AG08395 (cell line): Measurements from ENCODE around the gene CITED2.
"Not testable (repeated sequence)": the region's sequence is repeated elsewhere in the genome, so short reads cannot be mapped to it uniquely, and the experiment has no call there.

Source experiments
- DNase-seq: peaks from one replicate; pipeline ENCODE4 v3.0.0; 2012; ENCODE audit warnings: mixed read lengths, low spot score

CITED2 gene

GRCh38 chr6:139364302-139364981 is 10.0 kb downstream of the CITED2 start:
- DNase-seq: peak; percentile 56

DNA sequence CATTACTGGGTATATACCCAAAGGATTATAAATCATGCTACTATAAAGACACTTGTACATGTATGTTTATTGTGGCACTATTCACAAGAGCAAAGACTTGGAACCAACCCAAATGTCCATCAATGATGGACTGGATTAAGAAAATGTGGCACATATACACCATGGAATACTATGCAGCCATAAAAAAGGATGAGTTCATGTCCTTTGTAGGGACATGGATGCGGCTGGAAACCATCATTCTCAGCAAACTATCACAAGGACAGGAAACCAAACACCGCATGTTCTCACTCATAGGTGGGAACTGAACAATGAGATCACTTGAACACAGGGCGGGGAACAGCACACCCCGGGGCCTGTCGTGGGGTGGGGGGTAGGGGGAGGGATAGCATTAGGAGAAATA is 10.7 kb downstream of the CITED2 start:
- DNase-seq: not testable (repeated sequence)

- not testable (repeated sequence) for DNase-seq
Observed at GRCh38 chr6:139363123-139363522, 11.3 kb downstream of the CITED2 start.

GRCh38 chr6:139361211-139361610 is 13.2 kb downstream of the CITED2 start:
- no peak for DNase-seq

DNA sequence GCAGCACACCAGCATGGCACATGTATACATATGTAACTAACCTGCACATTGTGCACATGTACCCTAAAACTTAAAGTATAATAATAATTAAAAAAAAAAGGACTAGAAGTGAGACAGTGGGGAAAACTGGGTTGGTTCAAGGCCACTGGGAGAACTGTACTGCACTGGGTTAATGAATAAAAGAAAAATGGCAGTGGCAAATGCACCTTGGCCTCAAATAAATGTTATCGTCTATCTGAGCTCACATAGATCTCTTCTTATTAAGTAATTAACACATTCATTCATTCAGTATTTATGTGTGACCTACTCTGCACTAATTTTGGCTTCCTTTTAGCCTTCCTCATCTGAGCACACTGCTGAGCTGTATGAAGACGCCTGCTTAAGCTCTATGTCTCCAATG is 17.5 kb downstream of the CITED2 start:
- DNase-seq: no peak

DNA sequence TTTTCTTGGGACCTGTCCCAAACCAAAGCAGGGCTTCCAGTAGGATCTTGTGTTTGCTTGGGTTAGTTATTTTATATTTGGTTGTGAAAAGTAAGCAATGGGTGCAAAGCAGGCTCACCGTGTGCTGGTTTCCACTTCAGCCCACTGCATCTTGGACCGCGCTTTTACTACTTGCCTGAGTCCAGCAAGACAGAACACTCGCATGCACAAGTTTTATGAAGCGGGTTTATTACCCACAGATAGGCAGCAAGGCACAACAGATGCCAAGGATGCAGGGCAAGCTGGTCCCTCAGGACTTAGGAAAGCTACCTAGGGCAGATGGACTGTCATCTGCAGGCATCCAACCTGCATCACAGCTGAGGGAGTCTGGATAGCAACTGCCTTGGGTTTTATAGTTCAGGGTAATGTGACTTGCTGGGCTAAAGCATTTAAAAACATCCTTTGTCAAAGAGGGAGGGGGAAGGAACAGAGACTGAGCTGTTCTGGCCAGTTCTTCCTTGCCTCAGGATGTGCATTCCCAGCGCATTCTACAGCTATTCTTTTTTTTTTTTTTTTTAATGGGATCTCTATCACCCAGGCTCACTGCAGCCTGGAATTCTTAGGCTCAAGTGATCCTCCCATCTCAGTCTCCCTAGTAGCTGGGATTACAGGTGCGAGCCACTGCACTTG is 18.5 kb downstream of the CITED2 start:
- DNase-seq: no peak

DNA sequence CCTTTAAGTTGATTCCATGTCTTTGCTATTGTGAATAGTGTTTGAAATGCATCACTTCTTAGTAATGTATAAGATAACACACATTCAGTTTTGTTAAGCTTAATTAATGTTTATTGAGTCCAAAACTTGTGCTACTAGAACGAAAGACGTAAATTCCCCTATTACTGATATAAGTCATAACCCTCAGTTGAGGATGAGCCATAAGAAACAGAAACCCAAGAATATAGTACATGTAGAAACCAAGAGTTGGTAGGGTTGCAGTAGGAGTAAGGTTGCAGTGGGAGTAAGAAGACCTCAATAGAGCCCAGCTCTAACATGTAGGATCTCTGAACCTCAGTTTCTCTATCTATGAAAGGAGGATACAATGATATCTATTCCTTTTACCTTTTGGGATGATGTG is 19.3 kb downstream of the CITED2 start:
- no peak for DNase-seq

DNA sequence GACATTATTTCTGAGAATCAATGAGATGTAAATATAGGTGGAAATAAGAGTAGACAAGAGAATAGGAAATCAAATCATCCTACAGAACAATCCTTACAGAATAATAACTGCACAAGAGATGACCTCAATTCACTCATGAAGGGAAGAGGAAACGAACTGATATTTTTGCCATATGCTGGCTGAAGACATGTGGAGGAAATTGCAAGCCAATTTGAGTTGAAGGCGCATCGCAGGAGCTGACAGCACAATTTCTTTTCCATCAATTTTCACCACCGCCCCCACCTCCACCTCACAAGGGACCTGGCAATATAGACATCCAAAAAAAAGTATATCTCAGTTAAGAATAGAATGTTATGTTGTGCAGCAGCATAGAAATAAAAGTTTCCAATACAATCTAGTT is 20.3 kb downstream of the CITED2 start:
- no peak for DNase-seq

- DNase-seq: peak; percentile 6
Observed at GRCh38 chr6:139349464-139350020, 24.9 kb downstream of the CITED2 start.

DNA sequence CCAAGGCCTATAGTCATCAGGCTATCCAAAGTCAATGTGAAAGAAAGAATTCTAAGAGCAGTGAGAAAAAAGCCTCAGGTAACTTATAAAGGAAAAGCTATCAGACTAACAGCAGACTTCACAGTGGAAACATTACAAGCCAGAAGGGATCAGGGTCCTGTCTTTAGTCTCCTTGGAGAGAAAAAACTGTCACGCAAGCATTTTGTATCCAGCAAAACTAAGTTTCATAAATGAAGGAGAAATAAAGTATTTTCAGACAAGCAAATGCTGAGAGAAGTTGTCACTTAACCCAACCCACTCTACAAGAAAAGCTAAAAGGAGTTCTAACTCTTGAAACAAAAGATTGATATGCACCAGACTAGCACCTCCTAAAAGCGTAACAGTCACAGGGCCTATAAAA is 28.1 kb downstream of the CITED2 start:
- DNase-seq: no peak

DNA sequence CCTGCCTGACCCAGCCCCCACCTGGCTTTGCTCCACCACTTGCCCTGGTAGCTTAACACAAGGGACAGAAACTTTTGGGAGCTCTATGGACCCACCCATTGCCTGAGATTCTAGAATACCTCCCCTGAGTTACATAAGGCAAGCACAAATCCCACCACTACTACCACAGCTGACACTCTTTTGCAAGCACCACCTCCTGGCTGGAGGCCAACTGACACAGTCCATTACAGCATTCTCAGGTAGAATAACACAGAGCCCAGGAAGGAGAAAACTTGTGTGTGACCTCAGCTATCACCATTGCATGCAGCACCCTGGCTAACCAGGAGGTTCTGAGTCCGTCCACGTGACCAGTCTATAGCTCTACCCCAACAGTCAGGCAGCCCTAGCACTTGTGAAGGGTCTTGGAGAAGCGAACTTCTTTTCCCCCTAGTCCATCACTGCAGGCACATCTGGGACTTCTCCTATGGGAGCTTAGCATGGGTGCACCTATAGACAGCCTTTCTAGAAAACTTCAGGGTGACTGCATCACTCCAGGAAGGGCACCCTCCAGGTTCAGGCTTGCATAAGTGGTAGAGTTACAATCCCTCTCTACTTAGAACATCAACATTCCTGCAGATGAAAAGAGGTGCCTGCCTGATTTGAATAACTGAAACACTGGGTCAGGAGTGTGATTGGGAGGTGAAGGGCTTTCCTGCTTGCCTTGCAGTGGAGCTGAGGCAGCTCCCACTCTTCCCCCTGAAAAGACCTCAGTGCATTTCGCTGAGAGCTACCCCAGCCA is 30.1 kb downstream of the CITED2 start:
- no peak for DNase-seq

DNA sequence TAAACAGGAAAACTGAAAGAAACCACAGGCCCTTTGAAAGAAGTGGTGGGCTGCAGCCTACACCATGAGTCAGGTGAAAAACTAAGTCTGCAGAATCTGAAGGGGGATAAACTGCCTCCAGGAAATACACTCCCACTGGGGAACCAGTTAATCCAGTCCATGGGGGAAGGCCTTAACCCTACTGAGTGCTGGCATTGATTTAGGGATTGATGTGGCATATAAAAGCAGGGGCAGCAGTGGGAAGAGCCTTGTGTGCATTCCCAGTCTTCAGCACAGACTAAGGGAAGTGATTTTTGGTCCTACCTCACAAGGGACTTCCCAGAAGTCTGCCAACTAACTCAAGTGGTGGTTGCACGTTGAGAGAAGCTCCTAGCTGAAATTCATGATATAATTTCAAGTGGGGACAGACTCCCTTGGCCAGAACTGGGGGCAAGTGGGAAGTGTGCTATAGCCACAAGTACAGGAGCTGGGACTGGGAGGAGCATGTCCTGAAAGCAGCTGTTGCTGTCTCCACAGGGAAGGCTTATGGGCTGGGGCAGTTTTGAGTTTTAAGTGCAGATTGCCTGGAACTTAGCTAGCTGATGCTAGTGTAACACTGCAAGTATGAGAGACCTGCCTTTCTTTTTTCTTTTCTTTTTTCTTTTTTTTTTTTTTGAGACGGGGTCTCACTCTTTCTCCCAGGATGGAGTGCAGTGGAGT is 31.2 kb downstream of the CITED2 start:
- no peak for DNase-seq

DNA sequence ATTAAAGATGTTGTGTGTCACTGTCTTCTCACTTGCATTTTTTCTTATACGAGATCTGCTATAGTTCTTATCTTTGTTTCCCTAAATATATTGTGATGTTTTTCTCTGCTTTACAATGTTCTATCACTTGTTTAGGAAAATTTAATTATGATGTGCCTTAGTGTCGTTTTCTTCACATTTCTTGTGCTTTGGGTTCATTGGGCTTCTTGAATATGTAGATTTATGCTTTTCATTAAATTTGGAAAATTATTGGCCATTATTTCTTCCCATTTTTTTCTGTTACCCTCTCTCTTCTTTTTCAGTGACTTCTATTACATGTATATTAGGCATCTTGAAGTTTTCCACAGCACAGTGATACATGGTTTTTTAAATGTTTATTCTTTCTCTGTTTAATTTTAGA is 33.4 kb downstream of the CITED2 start:
- DNase-seq: no peak

GRCh38 chr6:139338795-139339194 is 35.7 kb downstream of the CITED2 start:
- peak; percentile 30 for DNase-seq

DNA sequence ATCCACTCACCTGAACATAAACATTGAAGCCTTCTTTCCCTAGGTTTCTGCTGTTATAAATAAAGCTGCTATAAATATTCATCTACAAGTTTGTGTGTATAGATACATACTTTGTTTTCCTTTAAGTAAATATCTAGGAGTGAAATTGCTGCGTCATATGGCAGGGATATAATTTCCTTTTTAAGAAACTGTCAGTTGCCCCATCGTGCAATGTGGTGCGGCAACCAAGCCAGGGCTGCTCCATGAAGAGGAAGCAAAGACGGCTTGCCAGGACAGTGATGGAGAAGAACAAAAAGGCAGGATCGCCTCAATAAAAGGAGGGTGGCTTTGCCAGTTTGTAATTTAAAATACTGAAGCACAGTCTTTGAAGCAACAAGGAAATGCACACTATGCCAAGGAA is 36.6 kb downstream of the CITED2 start:
- DNase-seq: no peak

DNA sequence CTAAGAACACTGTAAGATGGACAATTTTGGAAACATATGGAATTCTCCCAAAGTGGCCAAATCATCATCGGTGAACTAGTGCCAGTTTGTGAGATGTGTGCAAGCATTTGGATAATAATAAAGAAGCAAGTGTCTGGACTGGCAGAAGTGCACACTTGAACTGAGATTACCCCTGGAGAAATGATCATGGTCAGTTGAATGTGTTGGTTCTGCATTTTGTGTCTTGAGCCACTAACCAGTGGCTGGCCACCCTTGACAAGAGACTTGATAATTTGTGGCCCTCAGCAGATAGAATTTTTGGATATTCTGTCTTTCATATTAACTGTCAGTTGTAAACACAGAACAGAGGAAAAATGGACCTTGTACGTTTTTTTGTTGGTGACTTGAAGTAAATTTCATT is 37.4 kb downstream of the CITED2 start:
- DNase-seq: no peak

DNA sequence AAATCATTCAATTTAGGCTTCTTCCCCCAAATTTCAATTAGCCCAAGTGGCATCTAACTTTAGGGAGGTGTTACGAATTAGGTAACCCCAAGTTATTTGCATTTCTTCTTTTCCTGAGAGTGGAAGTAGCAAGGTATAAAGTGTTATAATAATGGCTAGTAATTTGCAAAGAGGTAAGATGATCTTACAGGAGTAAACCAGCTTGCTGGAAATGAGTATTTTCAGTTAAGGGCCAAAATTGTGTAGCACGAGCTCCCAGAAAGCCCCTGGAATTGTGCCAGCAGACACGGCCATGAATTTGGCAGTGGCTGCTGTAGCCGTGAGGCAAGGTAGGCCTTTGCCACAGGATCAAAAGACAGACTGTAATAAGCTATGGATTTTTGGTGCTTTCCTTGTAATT is 38.0 kb downstream of the CITED2 start:
- no peak for DNase-seq

DNA sequence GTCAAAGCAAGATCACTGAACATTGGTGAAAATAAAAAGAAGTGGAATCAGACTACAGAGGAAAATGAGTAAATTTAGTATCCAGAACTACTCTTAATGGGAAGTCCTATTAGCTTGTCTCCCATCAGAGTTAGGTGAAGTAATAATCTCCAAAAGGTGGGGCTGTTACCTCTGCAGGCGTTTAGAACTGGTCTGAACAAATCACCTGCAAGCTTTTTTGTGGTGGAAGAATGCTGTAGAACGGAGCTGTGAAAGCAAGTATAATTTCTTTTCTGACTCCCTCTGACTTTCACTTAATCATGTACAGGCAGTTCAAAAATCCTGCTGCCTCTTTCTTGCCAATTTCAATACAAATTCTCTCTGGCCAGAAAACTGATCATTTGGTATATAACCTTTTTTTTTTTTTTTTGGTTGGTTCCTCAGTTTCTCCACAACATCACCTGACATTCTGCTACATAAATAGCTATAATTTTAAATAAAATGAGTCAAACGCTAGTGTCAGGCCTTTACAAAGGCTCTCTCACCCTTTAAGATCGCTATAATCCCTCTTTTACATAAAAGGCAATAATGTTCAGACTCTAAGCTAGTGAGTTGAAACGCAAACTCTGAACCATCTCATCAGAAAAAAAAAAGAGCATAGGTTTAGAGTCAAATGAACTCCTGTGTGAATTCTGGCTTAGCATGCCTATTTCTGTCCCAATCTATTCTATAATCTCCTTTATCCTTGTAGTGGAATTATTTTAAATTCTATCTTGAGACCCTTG is 38.8 kb downstream of the CITED2 start:
- no peak for DNase-seq

DNA sequence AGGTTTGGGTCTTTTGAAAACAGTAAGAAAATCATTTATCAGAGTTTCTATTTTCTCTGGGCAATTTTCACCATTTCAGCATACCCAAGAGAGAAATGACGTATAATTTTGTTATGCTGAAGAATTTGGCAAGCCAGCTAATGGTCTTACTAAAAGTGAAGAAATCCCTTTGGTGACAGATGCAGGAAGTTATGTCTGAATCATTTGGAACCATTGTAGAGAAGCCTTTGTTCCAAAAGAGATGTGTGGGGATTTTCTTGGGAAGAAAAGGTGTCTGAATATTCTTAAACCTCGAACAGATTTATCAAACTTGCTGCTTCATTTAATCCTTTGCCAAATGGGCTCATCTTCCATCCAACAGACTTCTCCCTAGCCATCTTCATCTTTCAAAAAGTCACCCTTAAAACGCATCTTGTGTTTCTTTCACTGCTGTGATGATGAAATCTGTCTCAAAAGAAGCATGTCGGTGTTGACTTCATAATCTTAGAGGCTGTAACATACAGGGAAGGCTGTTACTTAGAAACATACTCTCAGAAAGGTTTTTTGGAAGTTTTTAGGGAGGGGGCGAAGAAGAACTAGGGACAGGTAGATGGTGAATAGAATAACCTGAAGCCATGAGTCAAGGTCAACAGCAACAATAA is 39.5 kb downstream of the CITED2 start:
- peak; percentile 79 for DNase-seq

GRCh38 chr6:139330826-139331500 is 43.5 kb downstream of the CITED2 start:
- no peak for DNase-seq
